Aorta (tissue), 5 donors: Measurements from ENCODE around the gene ACYP1. TPM values are rescaled to one million over a fixed set of nuclear protein-coding genes. Genes with fewer than 3 reads are reported as not detected.
A peak's percentile ranks its signal among the peaks of the same experiment; 100 is the strongest.

ENCODE experiments used
- ATAC-seq: fragments of 200-7000 bp; cut with Tn5 transposase; one replicate; pipeline ENCODE4 v1.9.1; 2022; ENCODE audit warnings: moderate library complexity; ENCODE audit not compliant: low FRiP score
- DNase-seq, 2 donors: peaks; one replicate each; pipeline ENCODE4 v3.0.0-alpha.2; 2020
- H3K27ac ChIP-seq, 2 donors: one replicate each; pipeline ENCODE4 v1.5.1; 2013; ENCODE audit warnings: low read length in 2 of 2, mild to moderate bottlenecking in 2 of 2, moderate library complexity in 2 of 2, control low read depth in 1 of 2, inconsistent platforms in 1 of 2, low read depth in 1 of 2
- H3K27me3 ChIP-seq, 2 donors: one replicate each; pipeline ENCODE4 v1.6.1; 2013; ENCODE audit warnings: control low read depth in 1 of 2, low read length in 1 of 2, mild to moderate bottlenecking in 1 of 2, moderate library complexity in 1 of 2; ENCODE audit not compliant: insufficient read depth in 2 of 2, control insufficient read depth in 1 of 2
- H3K36me3 ChIP-seq, 2 donors: one replicate each; pipeline ENCODE4 v1.6.1; 2013; ENCODE audit warnings: control low read depth in 1 of 2, low read length in 1 of 2, mild to moderate bottlenecking in 1 of 2; ENCODE audit not compliant: insufficient read depth in 2 of 2, control insufficient read depth in 1 of 2
- H3K4me1 ChIP-seq, 2 donors: one replicate each; pipeline ENCODE4 v1.6.1; 2013; ENCODE audit warnings: low read length in 2 of 2, control low read depth in 1 of 2, mild to moderate bottlenecking in 1 of 2, moderate library complexity in 1 of 2; ENCODE audit not compliant: insufficient read depth in 2 of 2, control insufficient read depth in 1 of 2
- H3K4me3 ChIP-seq, 2 donors: one replicate each; pipeline ENCODE4 v1.5.1; 2013; ENCODE audit warnings: low read length in 2 of 2, control low read depth in 1 of 2, mild to moderate bottlenecking in 1 of 2
- H3K9me3 ChIP-seq: one replicate; pipeline ENCODE4 v1.6.1; 2013; ENCODE audit warnings: mild to moderate bottlenecking, low read length; ENCODE audit not compliant: control insufficient read depth
- WGBS, 2 donors: extraction: QIAGEN DNeasy Blood & Tissue Kit; methylation state at CpG; one replicate each; pipeline ENCODE4 v1.1.7; 2013; 5-methylcytosine and 5-hydroxymethylcytosine counted together
- intact Hi-C, 2 donors: fragments of 100-400 bp; cut with DNase I; formaldehyde crosslinking; loops; one replicate each; pipeline versions ENCODE4 v1.14.2 to v1.15.0; 2022
- polyA plus RNA-seq, 2 donors: library from polyadenylated mRNA; stranded (reverse); fragments of 200-250 nt; gene quantifications; one replicate each; pipeline ENCODE4 v1.2.3, GENCODE V29; 2013
- total RNA-seq, 2 donors: library from RNA; stranded (reverse); fragmentation: NEBNext Ultra II Directional; extraction: Animal tissue kit (Norgen Biotek cat#: 25700); gene quantifications; one replicate each; pipeline ENCODE4 v1.2.1, GENCODE V29; 2021
- donor health status: healthy with polysubstance abuse.
- donor health status: Bipolar disorder and iron deficiency.
- donor health status: DM: no; HTN: no; CAD: no.
- donor health status: DM: no; HTN: no; CAD: no.
- donor health status: DM: yes; HTN: yes; CAD: no.

The ACYP1 gene
- total and polyA plus RNA-seq, 4 donors = 10.5 to 23.9 (median 16.4) TPM

- ATAC-seq (peak; percentile 35), DNase-seq (no peak)
- H3K27me3 ChIP-seq = no peaks in the 10 kb centered on the region
- WGBS, 2 donors = 8% methylated on average over 18 of the region's 18 CpGs
- peaks cover 0 to 4% of the 10 kb centered on the region in 2 donors for H3K4me1 ChIP-seq
- H3K27ac ChIP-seq = peak overlapping the region in 1 of 2 donors; percentile 29
- H3K9me3 ChIP-seq = no peaks in the 10 kb centered on the region
- peak overlapping the region; percentile 64 to 69 for H3K4me3 ChIP-seq
- H3K36me3 ChIP-seq = peaks cover 2 to 9% of the 10 kb centered on the region in 2 donors
- intact Hi-C loops = no loop called here
Observed at GRCh38 chr14:75003250-75004027, 60.4 kb downstream of the ACYP1 start.

Other genes starting within 250 kb of the ACYP1 start
- gene PROX2, start 187.9 kb downstream of the ACYP1 start, total RNA-seq = not detected
- not detected for gene PROX2, start 187.9 kb downstream of the ACYP1 start, polyA plus RNA-seq
- 10 to 100 TPM; 76.1 to 80.3 TPM for gene DLST, start 182.1 kb downstream of the ACYP1 start, total RNA-seq
- gene DLST, start 182.1 kb downstream of the ACYP1 start, polyA plus RNA-seq = 10 to 100 TPM; 34.7 to 69.4 TPM
- gene RPS6KL1, start 140.8 kb downstream of the ACYP1 start, total RNA-seq = 10 to 100 TPM; 12.6 to 17.3 TPM
- gene RPS6KL1, start 140.8 kb downstream of the ACYP1 start, polyA plus RNA-seq = 10 to 100 TPM in 1 of 2 donors, 1 to 10 TPM in 1; 3.3 to 13.8 TPM
- 10 to 100 TPM; 29.1 to 33.7 TPM for gene PGF, start 108.4 kb downstream of the ACYP1 start, total RNA-seq
- gene PGF, start 108.4 kb downstream of the ACYP1 start, polyA plus RNA-seq = 10 to 100 TPM in 1 of 2 donors, 1 to 10 TPM in 1; 7.6 to 16.3 TPM
- gene EIF2B2, start 61.1 kb downstream of the ACYP1 start, total RNA-seq = 10 to 100 TPM; 37.4 to 39.8 TPM
- 10 to 100 TPM in 1 of 2 donors, 1 to 10 TPM in 1; 9.5 to 34.8 TPM for gene EIF2B2, start 61.1 kb downstream of the ACYP1 start, polyA plus RNA-seq
- gene MLH3, start 12.6 kb downstream of the ACYP1 start, total RNA-seq = 10 to 100 TPM; 26.7 to 43.6 TPM
- 10 to 100 TPM in 1 of 2 donors, 1 to 10 TPM in 1; 7.3 to 18.5 TPM for gene MLH3, start 12.6 kb downstream of the ACYP1 start, polyA plus RNA-seq
- 1 to 10 TPM; 1.8 to 2.0 TPM for gene ZC2HC1C, start 5.6 kb upstream of the ACYP1 start, total RNA-seq
- gene ZC2HC1C, start 5.6 kb upstream of the ACYP1 start, polyA plus RNA-seq = 1 to 10 TPM; 3.1 to 8.0 TPM
- gene NEK9, start 63.0 kb upstream of the ACYP1 start, total RNA-seq = 100 to 1,000 TPM in 1 of 2 donors, 10 to 100 TPM in 1; 75.9 to 104 TPM
- 10 to 100 TPM; 19.5 to 47.7 TPM for gene NEK9, start 63.0 kb upstream of the ACYP1 start, polyA plus RNA-seq
- 100 to 1,000 TPM; 249 to 277 TPM for gene TMED10, start 112.6 kb upstream of the ACYP1 start, total RNA-seq
- gene TMED10, start 112.6 kb upstream of the ACYP1 start, polyA plus RNA-seq = 100 to 1,000 TPM; 114 to 139 TPM
- 1,000 to 10,000 TPM in 1 of 2 donors, 100 to 1,000 TPM in 1; 129 to 2,160 TPM for gene FOS, start 214.8 kb upstream of the ACYP1 start, total RNA-seq
- 100 to 1,000 TPM; 154 to 504 TPM for gene FOS, start 214.8 kb upstream of the ACYP1 start, polyA plus RNA-seq